ENCODE results near the gene E4F1.
A peak's percentile ranks its signal among the peaks of the same experiment; 100 is the strongest.

Gene E4F1

DNA sequence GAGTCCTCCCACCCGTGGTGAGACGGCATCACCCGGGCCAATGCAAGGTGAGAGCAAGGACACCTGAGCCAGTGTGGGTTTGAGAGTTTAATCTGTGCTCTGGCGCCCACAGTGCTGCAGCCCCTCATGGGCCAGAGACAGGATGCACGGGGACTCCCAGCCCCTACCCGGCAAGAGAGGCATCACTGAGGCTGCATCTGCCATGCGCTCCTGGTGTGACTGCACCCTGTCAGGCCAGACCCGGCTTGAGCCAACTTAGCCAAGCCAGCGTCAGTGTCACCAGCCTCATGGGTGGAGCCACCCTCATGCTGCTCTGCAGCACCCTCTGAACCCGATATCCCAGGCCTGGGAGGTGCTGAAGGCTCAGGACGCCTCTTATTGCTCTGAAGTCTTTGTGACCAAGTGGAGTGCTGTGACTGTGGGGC is 11.5 kb upstream of the E4F1 start:
- DNase-seq (ENCODE audit: low read depth, low spot score) = no peak
- H3K9me3 ChIP-seq (ENCODE audit: low read depth, low read length) = no peaks in the 10 kb centered on the region
- H3K27ac ChIP-seq = no peak overlapping the region
- TF ChIP-seq POLR2AphosphoS5 (IDR thresholded peaks at IDR 0.05; ENCODE audit: borderline replicate concordance, low read depth, low read length) (no peak), EZH2 (IDR thresholded peaks at IDR 0.05) (no peak), FOXP2 (optimal IDR thresholded peaks at IDR 0.05; ENCODE audit: control extremely low read depth, extremely low read length, insufficient read depth) (no peak)
- no peak overlapping the region for H3K4me3 ChIP-seq
- H3K36me3 ChIP-seq (ENCODE audit: insufficient read depth, low read length) = peaks cover 22% of the 10 kb centered on the region; the same call in 1 of the 2 replicates
- no peak overlapping the region for H3K9ac ChIP-seq (ENCODE audit: insufficient read length)

DNA sequence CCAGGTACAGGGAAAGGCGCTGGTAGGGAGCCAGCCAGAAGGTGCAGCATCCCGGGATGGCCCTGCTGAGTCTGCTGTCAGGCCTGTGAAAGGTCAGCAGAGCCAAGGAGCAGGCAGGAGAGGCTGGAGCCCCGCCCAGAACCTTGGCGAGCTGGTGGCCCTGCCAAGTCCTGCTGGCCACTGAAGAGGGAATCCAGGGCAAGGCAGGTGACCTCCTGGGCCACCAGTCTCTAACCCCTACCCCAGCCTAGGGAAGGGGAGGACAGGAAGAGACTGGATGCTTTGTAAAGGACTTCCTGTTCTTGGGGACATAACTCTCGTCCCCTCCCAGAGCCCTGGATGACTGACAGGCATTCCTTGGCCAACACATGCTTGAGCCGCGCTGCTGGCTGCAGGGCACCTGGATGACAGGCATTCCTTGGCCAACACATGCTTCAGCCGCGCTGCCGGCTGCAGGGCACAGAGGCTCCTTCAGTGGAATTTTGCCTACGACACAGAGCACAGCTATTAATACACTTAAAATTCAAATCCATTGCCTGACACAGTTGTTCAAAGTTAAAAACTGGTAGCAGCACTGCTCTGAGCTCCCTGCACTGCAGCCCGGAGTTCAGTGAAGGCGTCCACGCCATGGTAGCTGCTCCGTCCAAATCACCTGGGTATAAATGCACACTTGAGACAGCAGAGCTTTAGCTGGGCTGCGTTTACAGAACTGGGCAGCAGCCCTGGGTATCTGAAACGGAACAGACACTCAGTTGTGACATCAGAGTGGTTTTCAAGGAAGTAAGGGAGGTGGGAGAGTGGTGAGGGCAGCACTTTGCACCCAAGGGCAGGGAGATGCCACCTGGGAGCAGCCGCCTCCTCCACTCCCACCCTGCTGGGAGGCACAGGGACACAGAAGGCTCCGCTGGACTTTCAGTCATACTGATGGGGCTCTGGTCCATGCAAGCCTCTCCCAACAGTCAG is 10.7 kb upstream of the E4F1 start:
- DNase-seq (ENCODE audit: low read depth, low spot score) = no peak
- TF ChIP-seq POLR2AphosphoS5 (IDR thresholded peaks at IDR 0.05; ENCODE audit: borderline replicate concordance, low read depth, low read length) = 0 out of 2 replicates have a peak, but pooled peaks have one; percentile 15
- TF ChIP-seq FOXP2 (optimal IDR thresholded peaks at IDR 0.05; ENCODE audit: control extremely low read depth, extremely low read length, insufficient read depth) = no peak
- H3K9me3 ChIP-seq (ENCODE audit: low read depth, low read length) = no peaks in the 10 kb centered on the region
- H3K9ac ChIP-seq (ENCODE audit: insufficient read length) = peak overlapping the region; percentile 21
- H3K27ac ChIP-seq = no peak overlapping the region
- H3K36me3 ChIP-seq (ENCODE audit: insufficient read depth, low read length) = peaks cover 15% of the 10 kb centered on the region; the same call in 1 of the 2 replicates
- H3K4me3 ChIP-seq = peak overlapping the region; percentile 76

DNA sequence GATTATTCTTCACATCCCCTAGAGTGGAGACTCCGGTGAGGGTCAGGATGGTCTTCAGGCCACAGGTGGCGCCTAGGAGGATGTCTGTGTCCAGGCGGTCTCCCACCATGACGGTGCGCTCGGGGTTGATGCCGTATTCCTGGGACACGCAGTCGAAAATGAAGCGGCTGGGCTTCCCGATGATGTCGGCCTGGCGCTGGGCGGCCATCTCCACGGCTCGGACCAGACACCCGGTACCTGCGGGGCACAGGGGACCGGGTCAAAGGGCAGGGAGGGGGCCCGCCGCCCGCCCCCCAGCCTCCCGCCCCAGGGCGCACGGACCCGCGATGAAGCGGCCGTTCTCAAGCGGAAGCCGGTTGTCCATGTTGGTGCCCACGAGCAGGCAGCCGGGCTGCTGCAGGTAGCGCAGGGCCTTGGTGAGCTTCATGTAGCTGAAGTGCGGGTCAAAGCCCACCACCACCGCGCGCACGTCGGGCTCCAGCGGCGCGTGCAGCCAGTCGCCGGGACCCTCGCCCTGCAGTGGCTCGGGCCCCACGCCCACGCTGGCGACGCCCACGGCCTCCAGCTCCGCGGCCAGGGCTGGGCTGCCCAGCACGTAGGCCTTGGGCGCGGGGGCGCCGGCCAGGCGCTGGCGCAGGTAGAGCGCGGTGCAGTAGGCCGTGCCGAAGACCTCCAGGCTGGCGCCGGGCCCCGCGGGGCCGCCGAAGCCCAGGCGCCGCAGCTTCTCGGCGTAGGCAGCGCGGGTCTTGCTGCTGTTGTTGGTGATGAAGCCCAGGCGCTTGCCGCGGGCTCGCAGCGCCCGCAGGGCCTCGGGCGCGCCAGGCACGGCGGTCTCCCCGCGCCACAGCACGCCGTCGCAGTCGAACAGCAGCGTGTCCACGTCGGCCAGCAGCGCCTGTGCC is 9.3 kb upstream of the E4F1 start:
- no peak for DNase-seq (ENCODE audit: low read depth, low spot score)
- TF ChIP-seq POLR2AphosphoS5 (IDR thresholded peaks at IDR 0.05; ENCODE audit: borderline replicate concordance, low read depth, low read length) (no peak), EZH2 (IDR thresholded peaks at IDR 0.05) (no peak), FOXP2 (optimal IDR thresholded peaks at IDR 0.05; ENCODE audit: control extremely low read depth, extremely low read length, insufficient read depth) (no peak)
- Histone ChIP-seq H3K9ac (ENCODE audit: insufficient read length) (peak overlapping the region; percentile 43), H3K36me3 (ENCODE audit: insufficient read depth, low read length) (peaks cover 1% of the 10 kb centered on the region; the same call in 1 of the 2 replicates), H3K9me3 (ENCODE audit: low read depth, low read length) (no peaks in the 10 kb centered on the region), H3K27ac (no peak overlapping the region), H3K4me3 (peak overlapping the region; percentile 76)

DNA sequence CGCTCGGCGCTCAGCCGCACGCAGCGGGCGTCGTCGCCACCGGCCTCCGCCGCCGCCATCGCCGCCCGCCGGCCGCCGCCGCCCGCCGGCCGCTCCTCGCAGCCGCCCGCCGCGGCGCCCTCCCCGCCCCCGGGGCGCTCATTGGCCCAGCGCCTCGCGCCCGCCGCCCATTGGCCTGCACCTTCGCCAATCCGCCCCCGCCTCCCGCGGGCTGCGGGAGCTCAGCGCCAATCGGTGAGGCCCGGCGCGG is 8.7 kb upstream of the E4F1 start, which contains the start of gene PGP:
Gene PGP, minus strand, starts transcription at position 122 of the 250 bp plus-strand sequence. Its CDS starts 63 bp downstream, at position 59.
- no peak within 1 kb of the TSS; the same call in 1 of the 2 replicates for H3K27ac ChIP-seq
- no peak for DNase-seq (ENCODE audit: low read depth, low spot score)
- H3K9ac ChIP-seq (ENCODE audit: insufficient read length) = peak within 1 kb of the TSS; percentile 84
- no peaks in the 10 kb centered on the region; the same call in 1 of the 2 replicates for H3K36me3 ChIP-seq (ENCODE audit: insufficient read depth, low read length)
- H3K9me3 ChIP-seq (ENCODE audit: low read depth, low read length) = no peaks in the 10 kb centered on the region
- TF ChIP-seq FOXP2 (optimal IDR thresholded peaks at IDR 0.05; ENCODE audit: control extremely low read depth, extremely low read length, insufficient read depth) = no peak
- no peak for TF ChIP-seq EZH2 (IDR thresholded peaks at IDR 0.05)
- TF ChIP-seq POLR2AphosphoS5 (IDR thresholded peaks at IDR 0.05; ENCODE audit: borderline replicate concordance, low read depth, low read length) = no peak
- peak within 1 kb of the TSS; percentile 98 for H3K4me3 ChIP-seq

DNA sequence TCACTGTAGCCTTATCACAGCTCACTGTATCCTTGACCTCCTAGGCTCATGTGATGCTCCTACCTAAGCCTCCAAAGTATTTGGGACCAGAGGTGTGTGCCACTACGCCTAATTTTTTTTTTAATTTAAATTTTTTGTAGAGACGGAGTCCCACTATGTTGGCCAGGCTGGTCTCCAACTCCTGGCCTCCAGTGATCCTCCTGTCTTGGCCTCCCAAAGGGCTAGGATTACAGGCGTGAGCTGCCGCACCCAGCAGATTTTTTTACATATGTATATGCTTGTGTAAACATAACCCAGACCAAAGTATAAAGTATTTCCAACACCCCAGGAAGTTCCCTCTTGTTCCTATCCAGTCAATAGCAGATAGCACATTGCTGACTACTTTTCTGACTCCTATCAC is 7.1 kb upstream of the E4F1 start:
- TF ChIP-seq FOXP2 (optimal IDR thresholded peaks at IDR 0.05; ENCODE audit: control extremely low read depth, extremely low read length, insufficient read depth) (no peak), POLR2AphosphoS5 (IDR thresholded peaks at IDR 0.05; ENCODE audit: borderline replicate concordance, low read depth, low read length) (no peak), EZH2 (IDR thresholded peaks at IDR 0.05) (no peak)
- Histone ChIP-seq H3K9me3 (ENCODE audit: low read depth, low read length) (no peaks in the 10 kb centered on the region), H3K4me3 (no peak overlapping the region), H3K36me3 (ENCODE audit: insufficient read depth, low read length) (no peaks in the 10 kb centered on the region), H3K27ac (no peak overlapping the region), H3K9ac (ENCODE audit: insufficient read length) (no peak overlapping the region)
- no peak for DNase-seq (ENCODE audit: low read depth, low spot score)

DNA sequence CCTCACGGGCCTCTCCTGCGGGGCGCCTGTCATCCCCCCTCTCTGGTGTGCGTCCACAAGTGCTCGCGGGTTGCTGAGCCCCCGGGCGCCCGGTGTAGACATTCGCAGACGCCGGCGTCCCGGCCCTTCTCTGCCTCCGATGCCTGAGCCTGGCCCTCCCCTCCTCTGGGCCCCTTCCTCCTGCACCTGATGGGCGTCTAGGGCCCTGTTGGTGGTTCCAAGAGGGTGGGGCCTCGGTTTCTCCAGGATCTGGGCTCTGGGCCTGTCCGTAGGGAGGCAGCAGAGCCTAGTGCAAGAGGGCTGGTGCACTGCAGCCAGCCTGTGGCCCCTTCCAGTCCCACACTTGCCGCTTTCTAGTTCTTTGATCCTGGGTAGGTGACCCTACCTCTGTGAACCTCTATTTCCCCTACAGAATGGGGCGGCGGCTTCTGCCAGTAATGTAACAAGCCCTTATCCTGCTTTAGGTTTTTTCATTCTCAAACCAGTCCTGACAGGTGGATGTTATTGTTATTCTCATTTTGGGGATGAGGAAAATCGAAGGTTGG is 623 bp downstream of the E4F1 start:
- peaks cover 5% of the 10 kb centered on the region; the same call in 1 of the 2 replicates for H3K36me3 ChIP-seq (ENCODE audit: insufficient read depth, low read length)
- TF ChIP-seq EZH2 (IDR thresholded peaks at IDR 0.05) (no peak), POLR2AphosphoS5 (IDR thresholded peaks at IDR 0.05; ENCODE audit: borderline replicate concordance, low read depth, low read length) (no peak), FOXP2 (optimal IDR thresholded peaks at IDR 0.05; ENCODE audit: control extremely low read depth, extremely low read length, insufficient read depth) (no peak)
- peak overlapping the region; percentile 67 for H3K27ac ChIP-seq
- DNase-seq (ENCODE audit: low read depth, low spot score) = no peak
- H3K9ac ChIP-seq (ENCODE audit: insufficient read length) = peak overlapping the region; percentile 97
- peak overlapping the region; percentile 88 for H3K4me3 ChIP-seq
- H3K9me3 ChIP-seq (ENCODE audit: low read depth, low read length) = no peaks in the 10 kb centered on the region

DNA sequence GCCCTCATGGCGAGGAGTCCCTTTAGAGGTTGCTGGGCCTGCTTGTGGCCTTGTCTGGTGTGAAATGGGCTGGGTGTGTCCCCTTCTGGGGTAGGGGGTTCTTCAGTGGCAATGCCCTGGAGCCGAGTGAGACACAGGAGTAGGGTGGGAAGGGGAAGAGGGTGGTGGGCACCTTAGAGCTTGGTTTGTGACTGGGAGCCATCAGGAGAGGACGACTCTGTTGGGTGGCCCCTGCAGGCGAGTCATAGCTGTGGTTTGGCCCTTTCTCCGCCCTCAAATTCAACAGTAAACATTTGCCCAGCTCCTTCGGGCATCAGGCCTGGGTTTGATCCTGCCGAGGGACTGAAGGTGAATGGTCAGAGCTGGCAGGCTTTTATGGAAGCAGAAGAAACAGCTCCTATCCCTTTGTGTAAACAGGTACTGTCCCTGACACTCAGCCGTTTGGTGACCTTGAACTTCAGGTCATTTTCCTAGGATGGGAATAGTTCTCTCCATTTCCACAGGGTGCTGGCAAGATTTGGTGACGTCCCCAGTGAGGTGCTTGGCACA is 2.9 kb downstream of the E4F1 start:
- Histone ChIP-seq H3K4me3 (no peak overlapping the region), H3K27ac (no peak overlapping the region), H3K9me3 (ENCODE audit: low read depth, low read length) (no peaks in the 10 kb centered on the region), H3K9ac (ENCODE audit: insufficient read length) (no peak overlapping the region), H3K36me3 (ENCODE audit: insufficient read depth, low read length) (peaks cover 12% of the 10 kb centered on the region; the same call in 1 of the 2 replicates)
- no peak for TF ChIP-seq FOXP2 (optimal IDR thresholded peaks at IDR 0.05; ENCODE audit: control extremely low read depth, extremely low read length, insufficient read depth)
- TF ChIP-seq EZH2 (IDR thresholded peaks at IDR 0.05) = no peak
- no peak for TF ChIP-seq POLR2AphosphoS5 (IDR thresholded peaks at IDR 0.05; ENCODE audit: borderline replicate concordance, low read depth, low read length)
- DNase-seq (ENCODE audit: low read depth, low spot score) = no peak

Data from SK-N-MC (cell line).